ENCODE measurements around the gene TGFBR2. TPM values are rescaled to one million over a fixed set of nuclear protein-coding genes. Genes with fewer than 3 reads are reported as not detected.

TGFBR2 gene
- total RNA-seq, 1 donor: 393 TPM

DNA sequence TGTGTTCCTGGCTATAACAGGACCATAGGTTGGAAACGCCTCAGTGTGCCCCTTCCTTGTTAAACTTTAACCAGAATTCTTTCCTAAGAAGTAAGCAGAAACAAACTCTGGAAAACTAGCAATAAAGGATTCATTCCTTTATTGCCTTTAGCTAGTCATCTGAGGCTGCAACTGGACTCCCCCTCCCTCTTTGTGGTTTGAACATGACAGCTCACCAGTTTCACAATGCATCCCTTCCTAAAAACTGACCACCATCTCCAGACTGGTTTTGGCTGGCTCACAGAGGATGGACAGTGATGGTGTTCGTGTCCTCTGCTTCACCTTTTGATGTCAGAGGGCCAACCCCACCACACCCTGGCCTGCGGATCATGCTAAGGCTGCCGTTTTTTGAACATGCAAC, 27.9 kb upstream of the TGFBR2 start:
- TF ChIP-seq, protein P1, sequence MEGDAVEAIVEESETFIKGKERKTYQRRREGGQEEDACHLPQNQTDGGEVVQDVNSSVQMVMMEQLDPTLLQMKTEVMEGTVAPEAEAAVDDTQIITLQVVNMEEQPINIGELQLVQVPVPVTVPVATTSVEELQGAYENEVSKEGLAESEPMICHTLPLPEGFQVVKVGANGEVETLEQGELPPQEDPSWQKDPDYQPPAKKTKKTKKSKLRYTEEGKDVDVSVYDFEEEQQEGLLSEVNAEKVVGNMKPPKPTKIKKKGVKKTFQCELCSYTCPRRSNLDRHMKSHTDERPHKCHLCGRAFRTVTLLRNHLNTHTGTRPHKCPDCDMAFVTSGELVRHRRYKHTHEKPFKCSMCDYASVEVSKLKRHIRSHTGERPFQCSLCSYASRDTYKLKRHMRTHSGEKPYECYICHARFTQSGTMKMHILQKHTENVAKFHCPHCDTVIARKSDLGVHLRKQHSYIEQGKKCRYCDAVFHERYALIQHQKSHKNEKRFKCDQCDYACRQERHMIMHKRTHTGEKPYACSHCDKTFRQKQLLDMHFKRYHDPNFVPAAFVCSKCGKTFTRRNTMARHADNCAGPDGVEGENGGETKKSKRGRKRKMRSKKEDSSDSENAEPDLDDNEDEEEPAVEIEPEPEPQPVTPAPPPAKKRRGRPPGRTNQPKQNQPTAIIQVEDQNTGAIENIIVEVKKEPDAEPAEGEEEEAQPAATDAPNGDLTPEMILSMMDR (IDR thresholded peaks at IDR 0.05; ENCODE audit: insufficient read depth, low read length): no peak
- no peak overlapping the region for H3K4me3 ChIP-seq (ENCODE audit: low read depth, low read length)
- DNase-seq (ENCODE audit: low read depth): peak; percentile 89

DNA sequence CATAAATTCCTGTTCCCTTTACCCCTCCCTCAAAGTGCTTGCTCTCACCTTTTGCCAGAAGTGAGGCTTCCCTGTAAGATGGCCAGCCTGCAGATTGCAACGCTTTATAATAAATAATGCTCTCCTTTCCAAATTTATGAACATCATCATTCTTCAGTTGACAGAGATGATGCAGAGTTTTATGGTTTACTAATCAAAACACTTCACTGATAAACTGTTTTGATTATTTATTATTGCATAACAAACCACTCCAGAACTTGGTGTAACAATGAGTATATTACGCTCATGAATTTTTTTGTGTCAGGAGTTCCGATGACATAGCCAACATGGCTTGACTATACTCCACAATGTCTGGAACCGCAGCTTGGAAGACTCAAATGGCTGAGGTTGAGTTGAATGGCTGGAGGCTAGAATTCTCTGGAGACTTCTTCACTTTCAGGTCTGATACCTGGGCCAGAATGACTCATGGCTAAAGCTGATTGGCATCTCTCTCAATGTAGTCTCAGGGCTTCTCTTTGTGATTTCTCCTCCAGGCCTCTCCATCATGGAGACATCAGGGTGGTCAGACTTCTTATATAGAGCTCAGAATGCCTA, 27.3 kb upstream of the TGFBR2 start:
- H3K4me3 ChIP-seq (ENCODE audit: low read depth, low read length): no peak overlapping the region
- DNase-seq (ENCODE audit: low read depth): no peak
- TF ChIP-seq, protein P1 (IDR thresholded peaks at IDR 0.05; ENCODE audit: insufficient read depth, low read length): no peak

DNA sequence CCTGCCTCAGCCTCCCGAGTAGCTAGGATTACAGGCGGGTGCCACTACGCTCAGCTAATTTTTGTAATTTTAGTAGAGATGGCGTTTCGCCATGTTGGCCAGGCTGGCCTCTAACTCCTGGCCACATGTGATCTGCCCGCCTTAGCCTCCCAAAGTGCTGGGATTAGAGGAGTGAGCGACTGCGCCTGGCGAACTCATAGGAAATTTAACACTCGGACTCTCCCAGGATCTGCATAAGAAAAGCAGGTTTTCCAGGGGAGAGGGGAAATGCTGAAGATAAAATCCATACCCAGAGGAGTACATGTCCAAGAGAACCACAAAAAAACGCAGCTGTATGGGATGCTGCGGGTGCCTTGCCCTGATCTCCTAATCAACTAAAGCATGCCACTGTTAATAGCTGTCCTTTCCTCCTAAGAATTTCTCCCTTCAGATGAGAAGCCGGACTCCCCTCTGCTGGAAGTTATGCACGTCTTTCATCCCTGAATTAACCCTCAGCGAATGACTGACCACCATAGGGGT, 25.3 kb upstream of the TGFBR2 start:
- H3K4me3 ChIP-seq (ENCODE audit: low read depth, low read length): no peak overlapping the region
- TF ChIP-seq, protein P1 (IDR thresholded peaks at IDR 0.05; ENCODE audit: insufficient read depth, low read length): no peak
- DNase-seq (ENCODE audit: low read depth): no peak

DNA sequence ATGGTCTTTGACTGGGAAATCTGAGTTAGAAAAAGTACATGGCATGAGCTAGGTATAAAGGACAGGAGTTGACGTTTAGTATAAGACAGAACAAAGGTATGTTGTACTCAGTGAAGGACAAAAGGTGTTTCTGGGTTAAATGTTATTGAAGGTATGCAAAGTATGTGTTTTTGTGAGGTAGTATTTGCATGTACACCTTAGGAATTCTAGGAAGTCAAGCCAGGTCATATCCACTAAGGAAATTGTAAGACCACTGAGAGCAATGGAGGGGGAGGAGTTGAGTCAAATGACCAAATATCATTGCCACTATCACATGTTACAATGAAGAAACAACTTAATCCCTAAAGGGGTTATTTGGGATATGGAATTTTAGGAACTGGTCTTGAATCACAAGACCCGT, 24.4 kb upstream of the TGFBR2 start:
- TF ChIP-seq, protein P1 (IDR thresholded peaks at IDR 0.05; ENCODE audit: insufficient read depth, low read length): no peak
- H3K4me3 ChIP-seq (ENCODE audit: low read depth, low read length): no peak overlapping the region
- DNase-seq (ENCODE audit: low read depth): no peak

DNA sequence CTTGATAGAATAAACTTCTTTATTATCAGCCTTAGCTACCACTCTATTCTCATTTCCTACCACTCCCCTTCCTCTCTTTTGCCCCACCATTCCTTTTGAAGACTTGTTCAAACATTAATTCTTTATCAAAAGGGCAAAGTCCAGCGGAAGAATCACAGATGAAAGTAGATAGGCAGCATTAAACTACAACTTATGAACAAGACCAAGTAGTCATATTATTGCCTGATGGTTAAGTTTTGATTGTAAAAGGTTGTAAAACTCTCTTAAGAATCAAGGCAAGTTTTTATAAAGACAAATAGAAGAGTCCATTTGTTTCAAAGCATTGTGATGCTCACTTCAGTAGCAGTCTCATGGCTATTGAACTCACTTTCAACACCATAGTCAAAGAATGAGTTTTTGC, 22.4 kb upstream of the TGFBR2 start:
- no peak for DNase-seq (ENCODE audit: low read depth)
- TF ChIP-seq, protein P1 (IDR thresholded peaks at IDR 0.05; ENCODE audit: insufficient read depth, low read length): no peak
- H3K4me3 ChIP-seq (ENCODE audit: low read depth, low read length): no peak overlapping the region

DNA sequence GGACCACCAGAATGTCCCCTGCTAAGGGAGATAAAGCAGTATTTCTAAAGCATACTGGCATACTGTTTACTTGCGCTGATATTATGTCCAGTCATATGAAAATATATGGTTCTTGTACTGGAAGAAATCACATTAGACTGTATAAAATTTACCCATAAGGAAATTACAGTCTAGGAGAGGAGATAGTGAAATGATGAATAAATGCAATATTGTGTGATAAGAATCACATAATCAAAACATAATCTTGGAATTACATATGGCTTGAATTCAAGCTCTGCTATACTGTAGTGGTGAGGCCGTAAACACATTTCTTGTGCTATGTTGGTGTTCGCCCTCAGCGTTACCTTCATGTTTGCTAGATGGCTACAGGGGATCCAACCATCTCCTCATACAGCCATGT, 20.7 kb upstream of the TGFBR2 start:
- no peak overlapping the region for H3K4me3 ChIP-seq (ENCODE audit: low read depth, low read length)
- TF ChIP-seq, protein P1 (IDR thresholded peaks at IDR 0.05; ENCODE audit: insufficient read depth, low read length): no peak
- no peak for DNase-seq (ENCODE audit: low read depth)

Measured in fibroblast of the aortic adventitia (primary cell).